ENCODE data around the gene CAP1.

The CAP1 gene

DNA sequence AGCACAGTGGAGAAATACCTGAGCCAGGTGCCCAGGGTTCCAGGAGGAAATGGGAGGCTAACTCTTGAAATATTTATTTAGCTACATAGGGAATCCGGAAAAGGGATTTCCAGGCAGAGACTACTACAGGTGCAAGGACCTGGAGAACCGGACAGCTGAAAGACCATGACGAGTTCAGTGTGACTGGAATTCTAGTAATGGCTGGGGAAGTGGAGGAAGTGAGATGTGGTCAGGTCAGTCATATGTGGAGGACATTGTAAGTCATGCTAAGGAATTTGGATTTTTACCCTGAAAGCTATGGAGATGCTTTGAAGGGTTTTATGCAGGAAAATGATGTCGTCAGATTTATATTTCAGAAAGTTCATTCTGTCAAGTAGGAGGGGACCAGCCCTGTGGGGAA, 1.8 kb downstream of the CAP1 start:
- Histone ChIP-seq H3K9me3 (ENCODE audit: control insufficient read depth, insufficient read depth, low read length) (no peaks in the 10 kb centered on the region), H3K36me3 (ENCODE audit: insufficient read depth, low read length) (peaks cover 10% of the 10 kb centered on the region), H3K9ac (ENCODE audit: low read depth, low read length) (no peak overlapping the region), H3K4me1 (ENCODE audit: insufficient read depth, low read length) (peaks cover 9% of the 10 kb centered on the region; the same call in 1 of the 2 replicates)

DNA sequence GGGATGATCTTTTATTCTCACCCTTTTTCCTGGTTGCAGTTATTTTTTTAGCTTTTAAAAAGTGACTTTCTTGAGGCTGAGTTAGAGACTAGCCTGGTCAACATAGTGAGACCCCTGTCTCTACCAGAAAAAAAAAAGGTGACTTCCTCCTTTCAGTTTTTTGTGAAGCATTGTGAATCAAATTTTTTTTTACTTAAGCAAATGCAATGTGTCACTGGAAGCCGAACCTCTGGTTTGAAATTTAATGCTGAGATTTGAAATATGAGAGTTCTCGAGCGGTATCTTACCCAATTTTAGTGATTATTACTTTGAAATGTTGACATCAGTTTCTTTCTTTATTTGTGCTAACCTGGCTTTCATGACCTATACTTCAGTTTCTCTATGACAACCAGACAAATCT, 3.6 kb downstream of the CAP1 start:
- Histone ChIP-seq H3K4me1 (ENCODE audit: insufficient read depth, low read length) (peaks cover 3% of the 10 kb centered on the region; the same call in 1 of the 2 replicates), H3K9ac (ENCODE audit: low read depth, low read length) (no peak overlapping the region), H3K36me3 (ENCODE audit: insufficient read depth, low read length) (peaks cover 10% of the 10 kb centered on the region), H3K9me3 (ENCODE audit: control insufficient read depth, insufficient read depth, low read length) (no peaks in the 10 kb centered on the region)

- Histone ChIP-seq H3K36me3 (ENCODE audit: insufficient read depth, low read length) (peaks cover 14% of the 10 kb centered on the region), H3K9ac (ENCODE audit: low read depth, low read length) (no peak overlapping the region), H3K4me1 (ENCODE audit: insufficient read depth, low read length) (0 out of 2 replicates have a peak, but pooled peaks cover 3% of the 10 kb centered on the region)
Observed at GRCh38 chr1:40045182-40045581, 4.7 kb downstream of the CAP1 start.

GRCh38 chr1:40045766-40046165, 5.2 kb downstream of the CAP1 start:
- no peaks in the 10 kb centered on the region for H3K9me3 ChIP-seq (ENCODE audit: control insufficient read depth, insufficient read depth, low read length)
- no peak overlapping the region for H3K9ac ChIP-seq (ENCODE audit: low read depth, low read length)
- peaks cover 14% of the 10 kb centered on the region for H3K36me3 ChIP-seq (ENCODE audit: insufficient read depth, low read length)
- 0 out of 2 replicates have a peak, but pooled peaks cover 3% of the 10 kb centered on the region for H3K4me1 ChIP-seq (ENCODE audit: insufficient read depth, low read length)

More at GRCh38 chr1:40045182-40045581, 4.7 kb downstream of the CAP1 start:
- H3K9me3 ChIP-seq (ENCODE audit: control insufficient read depth, insufficient read depth, low read length): no peaks in the 10 kb centered on the region

GRCh38 chr1:40047276-40047675, 6.7 kb downstream of the CAP1 start:
- Histone ChIP-seq H3K4me1 (ENCODE audit: insufficient read depth, low read length) (no peaks in the 10 kb centered on the region), H3K9me3 (ENCODE audit: control insufficient read depth, insufficient read depth, low read length) (no peaks in the 10 kb centered on the region), H3K9ac (ENCODE audit: low read depth, low read length) (no peak overlapping the region), H3K36me3 (ENCODE audit: insufficient read depth, low read length) (peaks cover 14% of the 10 kb centered on the region)

DNA sequence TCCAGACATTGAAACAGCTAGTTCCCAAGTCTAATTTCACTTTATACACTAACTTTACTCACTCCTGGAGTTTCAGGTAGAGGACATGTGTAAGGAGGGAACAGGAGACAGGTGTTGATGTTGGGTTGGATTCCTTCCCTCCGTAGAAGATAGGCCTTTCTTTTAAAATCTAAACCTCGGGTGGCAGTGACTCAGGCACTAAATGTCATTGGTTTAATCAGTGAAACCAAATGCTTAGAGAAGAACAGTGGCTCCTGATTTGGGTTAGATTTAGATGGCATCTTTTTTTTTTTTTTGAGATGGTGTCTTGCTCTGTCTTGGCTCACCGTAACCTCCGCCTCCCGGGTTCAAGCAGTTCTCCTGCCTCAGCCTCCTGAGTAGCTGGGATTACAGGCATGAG, 7.2 kb downstream of the CAP1 start:
- H3K9me3 ChIP-seq (ENCODE audit: control insufficient read depth, insufficient read depth, low read length): no peaks in the 10 kb centered on the region
- no peaks in the 10 kb centered on the region for H3K4me1 ChIP-seq (ENCODE audit: insufficient read depth, low read length)
- peaks cover 9% of the 10 kb centered on the region for H3K36me3 ChIP-seq (ENCODE audit: insufficient read depth, low read length)
- H3K9ac ChIP-seq (ENCODE audit: low read depth, low read length): no peak overlapping the region

DNA sequence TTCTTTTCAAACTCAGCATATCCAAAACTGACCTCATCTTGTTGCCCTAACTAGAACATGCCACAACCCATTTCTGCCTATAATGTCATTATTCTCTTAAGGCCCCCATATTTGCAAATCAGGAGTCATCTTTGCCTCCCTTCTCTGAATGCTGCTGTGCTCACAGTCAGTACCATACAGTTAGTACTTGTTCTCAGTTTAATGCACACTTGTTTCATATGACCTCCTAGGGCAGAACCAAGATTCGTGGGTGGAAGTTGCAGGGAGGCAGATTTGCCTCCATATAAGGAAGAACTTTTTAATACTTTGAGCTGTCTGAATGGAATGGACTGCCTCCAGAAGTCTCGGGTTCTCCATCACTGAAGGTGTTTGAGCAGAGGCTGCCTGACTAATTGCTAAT, 9.2 kb downstream of the CAP1 start:
- Histone ChIP-seq H3K36me3 (ENCODE audit: insufficient read depth, low read length) (peaks cover 9% of the 10 kb centered on the region), H3K9me3 (ENCODE audit: control insufficient read depth, insufficient read depth, low read length) (no peaks in the 10 kb centered on the region), H3K9ac (ENCODE audit: low read depth, low read length) (no peak overlapping the region)

DNA sequence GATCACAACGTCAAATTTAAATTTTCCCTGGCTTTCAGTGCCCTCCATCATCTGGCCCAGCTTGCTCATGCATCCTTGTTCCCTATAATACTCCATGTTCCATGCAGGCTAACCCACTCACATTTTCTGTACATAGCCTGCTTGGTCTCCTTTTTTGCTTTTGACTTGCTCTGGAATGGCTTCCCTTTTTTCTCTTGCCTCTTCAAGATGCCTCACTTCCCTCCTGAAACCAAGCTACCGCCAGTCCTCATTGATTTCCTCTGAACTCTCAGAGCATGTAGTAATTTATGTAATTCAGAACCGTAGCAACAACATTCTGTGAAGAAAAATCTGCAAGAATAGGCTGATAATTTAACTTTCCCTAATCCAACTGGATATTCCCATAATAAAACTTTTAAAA, 10.3 kb downstream of the CAP1 start:
- no peaks in the 10 kb centered on the region; the same call in 1 of the 2 replicates for H3K4me1 ChIP-seq (ENCODE audit: insufficient read depth, low read length)
- H3K9me3 ChIP-seq (ENCODE audit: control insufficient read depth, insufficient read depth, low read length): no peaks in the 10 kb centered on the region
- H3K36me3 ChIP-seq (ENCODE audit: insufficient read depth, low read length): peaks cover 5% of the 10 kb centered on the region
- no peak overlapping the region for H3K9ac ChIP-seq (ENCODE audit: low read depth, low read length)

More for the DNA sequence above, 9.2 kb downstream of the CAP1 start:
- no peaks in the 10 kb centered on the region; the same call in 1 of the 2 replicates for H3K4me1 ChIP-seq (ENCODE audit: insufficient read depth, low read length)

- H3K9ac ChIP-seq (ENCODE audit: low read depth, low read length): no peak overlapping the region
- peaks cover 5% of the 10 kb centered on the region for H3K36me3 ChIP-seq (ENCODE audit: insufficient read depth, low read length)
- H3K4me1 ChIP-seq (ENCODE audit: insufficient read depth, low read length): peaks cover 5% of the 10 kb centered on the region; the same call in 1 of the 2 replicates
- H3K9me3 ChIP-seq (ENCODE audit: control insufficient read depth, insufficient read depth, low read length): no peaks in the 10 kb centered on the region
Observed at GRCh38 chr1:40053138-40053887, 12.8 kb downstream of the CAP1 start.

DNA sequence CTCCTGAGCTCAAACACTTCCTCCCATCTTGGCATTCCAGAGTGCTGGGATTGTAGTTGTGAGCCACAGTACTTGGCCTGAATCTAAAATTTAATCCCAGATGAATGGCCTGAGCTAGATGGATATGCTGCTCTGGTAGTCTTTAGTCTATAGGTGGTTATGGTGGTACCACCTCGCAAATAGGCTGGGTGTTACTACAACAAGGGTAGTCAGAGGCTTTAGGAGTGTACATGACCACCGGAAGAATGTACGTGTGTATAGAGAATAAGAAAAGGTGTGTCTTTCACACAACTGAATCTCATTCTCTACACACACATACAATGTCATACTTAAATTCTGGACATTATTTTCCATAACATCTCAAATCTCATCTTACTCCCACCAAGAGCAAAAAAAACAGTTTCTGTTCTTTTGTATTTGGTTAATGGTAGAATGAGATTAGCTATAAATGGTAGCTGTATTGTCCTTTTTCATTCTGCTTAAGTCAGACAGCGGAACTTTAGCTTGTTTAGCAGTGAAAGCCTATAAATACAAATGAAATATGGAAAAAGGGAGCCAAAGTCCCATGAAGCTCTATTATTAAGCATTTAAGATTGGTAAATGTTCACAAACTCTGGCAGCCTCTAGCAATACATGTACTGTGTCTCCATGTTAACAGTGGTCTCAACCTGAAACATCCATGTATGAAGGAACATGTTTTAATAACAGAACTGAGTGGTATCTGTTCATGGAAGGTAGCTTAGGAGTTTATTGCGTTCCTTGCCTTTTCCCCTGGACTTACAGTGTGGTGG, 16.2 kb downstream of the CAP1 start:
- Histone ChIP-seq H3K9me3 (ENCODE audit: control insufficient read depth, insufficient read depth, low read length) (no peaks in the 10 kb centered on the region), H3K9ac (ENCODE audit: low read depth, low read length) (no peak overlapping the region), H3K4me1 (ENCODE audit: insufficient read depth, low read length) (peaks cover 21% of the 10 kb centered on the region), H3K36me3 (ENCODE audit: insufficient read depth, low read length) (peaks cover 17% of the 10 kb centered on the region)

GRCh38 chr1:40057310-40058030, 16.9 kb downstream of the CAP1 start:
- no peak overlapping the region for H3K9ac ChIP-seq (ENCODE audit: low read depth, low read length)
- H3K4me1 ChIP-seq (ENCODE audit: insufficient read depth, low read length): peaks cover 21% of the 10 kb centered on the region
- no peaks in the 10 kb centered on the region for H3K9me3 ChIP-seq (ENCODE audit: control insufficient read depth, insufficient read depth, low read length)
- H3K36me3 ChIP-seq (ENCODE audit: insufficient read depth, low read length): peaks cover 21% of the 10 kb centered on the region

- H3K9ac ChIP-seq (ENCODE audit: low read depth, low read length): no peak overlapping the region
- no peaks in the 10 kb centered on the region for H3K9me3 ChIP-seq (ENCODE audit: control insufficient read depth, insufficient read depth, low read length)
- H3K36me3 ChIP-seq (ENCODE audit: insufficient read depth, low read length): peaks cover 21% of the 10 kb centered on the region
Observed at GRCh38 chr1:40058097-40058452, 17.5 kb downstream of the CAP1 start.

DNA sequence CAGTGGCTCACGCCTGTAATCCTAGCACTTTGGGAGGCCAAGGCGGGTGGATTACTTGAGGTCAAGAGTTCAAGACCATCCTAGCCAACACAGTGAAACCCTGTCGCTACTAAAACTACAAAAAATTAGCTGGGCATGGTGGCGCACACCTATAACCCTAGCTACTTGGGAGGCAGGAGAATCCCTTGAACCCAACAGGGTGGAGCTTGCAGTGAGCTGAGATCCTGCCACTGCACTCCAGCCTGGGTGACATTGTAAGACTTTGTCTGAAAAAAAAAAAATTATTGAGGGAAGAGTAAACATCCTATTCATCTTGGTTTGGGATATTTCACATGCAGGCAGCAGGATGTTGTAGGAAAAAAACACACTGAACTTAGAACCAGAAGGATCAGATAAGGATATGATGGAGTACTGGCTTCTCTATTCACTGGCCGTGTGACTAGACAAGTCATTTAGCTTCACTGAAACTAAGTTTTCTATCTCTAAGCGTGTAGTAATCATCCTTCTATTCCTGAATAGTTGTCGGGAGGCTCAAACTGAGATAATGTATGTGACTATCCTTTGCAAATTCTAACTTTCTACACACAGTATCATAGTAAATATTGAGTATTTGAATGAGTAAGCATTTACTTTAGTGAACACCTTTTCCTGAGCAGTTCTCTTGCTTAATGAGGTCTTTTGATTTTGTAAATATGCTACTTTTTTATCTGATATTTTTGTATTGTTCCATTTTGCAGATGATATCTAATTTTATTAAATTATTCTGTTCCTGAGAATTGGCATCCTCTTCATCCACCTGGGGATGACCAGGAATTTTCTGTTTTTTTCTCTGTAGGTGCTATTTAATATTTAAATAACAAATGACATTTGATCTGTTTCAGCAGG, 18.2 kb downstream of the CAP1 start:
- Histone ChIP-seq H3K9me3 (ENCODE audit: control insufficient read depth, insufficient read depth, low read length) (no peaks in the 10 kb centered on the region), H3K9ac (ENCODE audit: low read depth, low read length) (no peak overlapping the region), H3K36me3 (ENCODE audit: insufficient read depth, low read length) (peaks cover 25% of the 10 kb centered on the region), H3K4me1 (ENCODE audit: insufficient read depth, low read length) (peaks cover 21% of the 10 kb centered on the region)

More at GRCh38 chr1:40058097-40058452, 17.5 kb downstream of the CAP1 start:
- peaks cover 21% of the 10 kb centered on the region for H3K4me1 ChIP-seq (ENCODE audit: insufficient read depth, low read length)
